Inferior parietal cortex (tissue), 1 donor: ENCODE results near the gene TIMP1.

Experiments
- DNase-seq: peaks from one replicate; pipeline ENCODE4 v3.0.0-alpha.2; 2016; ENCODE audit errors: extremely low spot score

TIMP1 gene

GRCh38 chrX:47581731-47582647, at the start of gene TIMP1:
Gene TIMP1 (plus strand): TSS chrX:47582436. CDS start chrX:47583416, 980 bp downstream.
- DNase-seq: peak; percentile 38

GRCh38 chrX:47539860-47540259, 42.4 kb upstream of the TIMP1 start:
- DNase-seq: peak; percentile 15

GRCh38 chrX:47540754-47541538, 41.3 kb upstream of the TIMP1 start:
- DNase-seq: peak; percentile 86

DNA sequence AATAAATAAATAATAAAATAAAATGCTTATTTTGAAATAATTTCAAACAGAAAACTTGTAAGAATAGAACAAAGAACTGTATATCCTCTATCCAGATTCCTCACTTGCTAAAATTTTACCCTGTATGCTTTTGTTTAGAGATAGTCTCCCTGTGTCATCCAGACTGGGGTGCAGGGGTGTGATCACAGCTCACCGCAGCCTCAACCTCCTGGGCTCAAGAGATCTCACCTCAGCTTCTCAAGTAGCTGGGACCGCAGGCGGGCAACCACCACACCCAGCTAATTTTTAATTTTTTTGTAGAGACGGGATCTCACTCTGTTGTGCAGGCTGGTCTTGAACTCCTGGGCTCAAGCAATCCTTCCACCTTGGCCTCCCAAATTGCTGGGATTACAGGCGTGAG, 38.7 kb upstream of the TIMP1 start:
- DNase-seq: no peak

DNA sequence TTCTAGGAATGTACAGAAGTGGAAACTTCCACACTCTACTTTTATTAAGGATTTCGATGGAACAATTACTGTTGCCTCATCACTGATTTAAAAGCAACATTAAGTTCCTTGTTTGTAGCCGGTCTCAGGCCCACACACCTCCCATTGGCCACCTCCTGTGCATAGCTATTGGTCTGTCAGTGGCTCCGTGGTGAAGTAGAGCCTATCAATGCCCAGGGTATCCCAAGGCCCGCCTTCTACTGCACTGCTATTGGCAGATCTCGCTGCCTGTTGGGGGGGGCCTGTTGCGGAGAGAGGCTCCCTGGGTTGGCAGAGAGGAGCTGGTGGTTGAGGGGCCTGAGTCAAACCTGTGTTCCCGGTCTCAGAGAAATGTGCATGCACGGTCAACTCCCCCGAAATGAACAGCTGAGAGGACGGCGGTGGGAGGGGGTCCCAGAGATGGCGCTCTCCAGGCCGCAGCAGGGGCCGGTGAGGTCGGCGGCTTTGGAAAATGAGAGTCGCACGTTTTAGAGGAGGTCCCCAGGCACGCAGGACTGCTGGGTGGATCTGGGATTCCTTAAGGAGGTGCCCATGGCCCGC, 26.1 kb upstream of the TIMP1 start:
- peak; percentile 82 for DNase-seq

DNA sequence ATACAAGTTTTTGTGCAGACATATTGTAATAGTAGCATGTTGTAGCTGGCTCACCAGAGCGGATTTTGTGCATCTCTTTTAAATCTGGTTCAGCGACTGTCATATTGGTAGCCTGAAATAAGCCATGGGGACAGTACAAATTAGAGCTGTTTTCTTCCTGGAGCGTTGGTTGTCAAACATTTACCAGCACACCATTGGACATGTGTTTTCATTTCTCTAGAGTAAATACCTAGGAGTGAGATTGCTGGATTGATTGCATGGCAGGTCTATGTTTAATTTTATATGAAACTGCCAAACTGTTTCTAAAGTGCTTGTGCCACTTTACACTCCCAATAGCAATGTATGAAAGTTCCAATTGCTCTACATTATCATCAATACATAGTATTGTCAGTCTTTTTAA, 23.8 kb upstream of the TIMP1 start:
- DNase-seq: no peak

- DNase-seq: no peak
These were observed 21.9 kb upstream of the TIMP1 start for GRCh38 chrX:47560179-47560933.

GRCh38 chrX:47560934-47561658, 21.1 kb upstream of the TIMP1 start, which contains the start of gene ARAF:
Gene ARAF (plus strand): TSS chrX:47561205. CDS start chrX:47562968, 1,763 bp downstream.
- DNase-seq: peak; percentile 98

DNA sequence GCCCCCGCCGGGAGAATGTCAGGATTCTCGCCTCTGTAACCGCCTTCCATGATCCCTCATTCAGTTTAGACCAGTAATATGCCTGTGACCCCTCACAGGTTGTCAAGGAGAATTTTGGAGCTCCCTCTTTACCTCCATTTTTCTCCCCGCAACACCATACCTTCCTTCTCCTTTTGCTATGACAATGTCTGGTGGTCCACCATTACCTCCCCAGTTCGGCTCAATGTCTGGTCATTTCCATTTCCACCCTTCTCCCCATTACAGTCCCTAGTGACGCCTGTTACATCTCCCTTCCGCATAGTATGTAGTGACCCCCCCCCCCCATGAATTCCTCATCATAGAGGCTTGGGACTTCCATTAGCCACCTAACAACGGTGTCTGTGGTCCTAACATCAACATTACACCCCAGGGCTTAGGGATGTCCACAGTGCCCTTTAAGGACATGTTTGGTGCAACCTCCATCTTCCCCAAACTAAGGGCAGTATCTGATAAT, 20.5 kb upstream of the TIMP1 start:
- no peak for DNase-seq

GRCh38 chrX:47562615-47563243, 19.5 kb upstream of the TIMP1 start:
- no peak for DNase-seq

- no peak for DNase-seq
These were observed 18.4 kb upstream of the TIMP1 start for GRCh38 chrX:47563801-47564315.

GRCh38 chrX:47564438-47565085, 17.7 kb upstream of the TIMP1 start:
- DNase-seq: no peak

- no peak for DNase-seq
These were observed 15.4 kb upstream of the TIMP1 start for GRCh38 chrX:47566841-47567240.

- DNase-seq: no peak
These were observed 13.5 kb upstream of the TIMP1 start for GRCh38 chrX:47568656-47569295.

GRCh38 chrX:47570794-47571193, 11.4 kb upstream of the TIMP1 start:
- DNase-seq: no peak

- DNase-seq: no peak
These were observed 11.0 kb upstream of the TIMP1 start for GRCh38 chrX:47571215-47571614.

DNA sequence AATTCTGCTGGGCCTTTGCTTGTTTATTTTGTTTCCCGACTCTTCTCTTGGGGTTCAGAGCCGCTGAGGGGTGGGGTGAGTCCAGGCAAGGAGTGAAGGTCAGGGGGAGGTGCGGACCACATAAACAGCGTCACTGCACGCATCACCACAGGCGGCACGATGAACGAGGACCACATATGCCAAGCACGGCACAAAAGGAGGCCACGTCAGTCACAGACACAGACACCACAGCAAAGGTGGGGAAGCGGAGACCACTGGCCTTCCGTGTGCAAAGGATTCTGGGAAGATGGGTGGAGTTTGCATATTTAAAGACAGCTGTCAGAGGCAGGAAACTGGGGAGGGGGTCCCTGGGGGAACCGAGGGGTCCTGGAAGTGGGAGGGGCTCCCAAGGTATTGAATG, 10.3 kb upstream of the TIMP1 start:
- no peak for DNase-seq

DNA sequence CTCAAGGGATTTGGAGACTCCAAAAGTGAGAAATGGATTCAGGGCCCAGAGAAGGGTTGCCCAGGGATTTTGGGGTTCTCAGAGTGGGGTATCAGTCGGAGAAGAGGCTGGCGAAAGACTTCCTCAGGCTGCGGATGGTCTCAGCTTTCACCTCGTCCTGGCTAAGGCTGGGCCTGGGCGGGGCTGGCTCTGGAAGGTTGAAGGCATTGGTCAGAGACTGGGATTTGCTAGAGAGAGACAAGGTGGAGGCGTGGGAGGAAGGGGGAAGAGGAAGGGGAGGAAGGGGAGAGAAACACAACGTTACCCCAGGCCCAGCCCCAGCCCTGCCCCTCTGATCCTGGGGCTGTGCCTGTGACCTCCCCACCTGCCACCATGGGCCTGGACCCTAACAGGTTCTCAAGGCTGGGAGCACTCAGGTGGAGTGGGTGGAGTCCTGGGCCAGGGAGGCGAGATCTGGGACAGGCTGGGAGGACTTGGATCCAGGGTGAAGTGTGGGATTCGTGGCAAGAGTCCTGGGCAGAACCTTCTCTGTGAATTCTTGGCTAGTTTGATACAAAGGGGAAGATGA, 9.4 kb upstream of the TIMP1 start:
- DNase-seq: no peak
